GM11168 (cell line): ENCODE results near the gene FGF23.
"Not testable (repeated sequence)": the region's sequence is repeated elsewhere in the genome, so short reads cannot be mapped to it uniquely, and the experiment has no call there.

Experiments
- in situ Hi-C: fragments of 300-500 bp; cut with MboI; formaldehyde crosslinking; loops from one replicate; pipeline ENCODE4 v1.12.0; 2022; ENCODE audit warnings: low sequenced_read_pairs; ENCODE audit not compliant: unreplicated experiment

FGF23 gene

DNA sequence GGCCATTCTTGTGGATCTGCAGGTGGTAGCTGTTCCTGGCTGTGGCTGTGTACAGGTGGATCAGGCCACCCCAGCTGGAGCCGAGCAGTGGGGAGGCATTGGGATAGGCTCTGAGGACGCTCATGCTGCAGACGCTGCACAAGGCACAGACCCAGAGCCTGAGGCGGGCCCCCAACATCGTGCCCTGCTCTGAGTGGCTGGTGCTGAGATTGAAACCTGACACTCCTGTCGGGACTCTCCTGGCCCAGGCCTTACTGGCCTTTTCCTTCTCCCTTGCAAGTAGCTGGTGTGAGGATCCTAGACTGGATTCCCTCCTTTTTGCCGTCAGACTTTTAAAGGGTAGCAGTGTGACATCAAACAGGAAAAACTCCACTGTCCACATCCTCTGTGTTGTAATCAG, at the start of gene FGF23:
TSS of gene FGF23 (minus strand) at position 308 of the 400 bp plus-strand sequence. CDS start at position 178, 130 bp downstream.
- in situ Hi-C loops, result no loop called here

DNA sequence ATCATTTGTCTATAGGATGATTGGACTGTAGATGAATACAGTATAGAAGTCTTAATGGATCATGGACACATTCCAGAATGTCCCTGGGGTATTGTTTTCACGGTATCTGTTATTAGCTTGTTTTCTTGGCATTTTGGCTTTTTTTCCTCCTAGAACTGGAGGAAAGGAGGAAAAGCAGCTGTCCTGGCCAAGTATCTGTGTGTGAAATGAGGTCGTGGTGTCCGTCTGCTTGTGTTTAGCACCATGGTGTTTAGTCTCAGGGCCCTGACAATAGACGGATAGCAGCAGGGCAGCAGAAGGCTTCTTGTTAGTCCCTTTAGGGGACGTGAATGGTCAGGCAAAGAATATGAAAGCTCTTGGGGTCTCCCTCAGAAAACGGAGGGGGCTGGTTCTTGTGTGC, 44.9 kb upstream of the FGF23 start:
- in situ Hi-C loops, result no loop called here

DNA sequence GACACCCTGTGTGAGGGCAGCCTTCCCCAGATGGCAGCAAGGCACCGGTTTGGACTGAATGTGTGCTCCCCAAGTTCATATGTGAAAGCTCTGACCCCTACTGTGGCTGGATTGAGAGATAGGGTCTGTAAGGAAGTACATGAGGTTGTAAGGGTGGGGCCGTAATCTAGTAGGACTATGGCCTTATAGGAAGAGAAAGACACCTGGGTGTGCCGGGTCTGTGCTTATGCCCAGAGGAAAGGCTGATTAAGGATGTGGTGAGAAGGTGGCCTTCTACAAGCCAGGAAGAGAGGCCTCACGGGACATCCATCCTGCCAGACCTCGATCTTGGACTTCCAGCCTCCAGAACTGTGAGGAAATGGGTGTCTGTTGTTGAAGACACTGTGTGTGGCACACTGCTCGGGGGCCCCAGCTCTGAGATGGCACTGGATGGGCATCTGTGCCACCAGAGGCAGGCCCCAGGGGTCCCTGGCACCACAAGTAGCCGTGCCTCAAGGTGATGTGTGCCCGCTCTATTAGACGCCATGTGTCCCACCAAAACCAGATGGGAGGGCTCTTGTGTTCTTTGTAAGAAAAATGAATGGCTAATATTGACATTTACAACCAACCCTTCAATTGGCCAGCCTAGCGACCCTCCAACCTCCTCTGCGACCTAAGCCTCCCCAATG, 44.1 kb upstream of the FGF23 start:
- in situ Hi-C loops, result no loop called here

DNA sequence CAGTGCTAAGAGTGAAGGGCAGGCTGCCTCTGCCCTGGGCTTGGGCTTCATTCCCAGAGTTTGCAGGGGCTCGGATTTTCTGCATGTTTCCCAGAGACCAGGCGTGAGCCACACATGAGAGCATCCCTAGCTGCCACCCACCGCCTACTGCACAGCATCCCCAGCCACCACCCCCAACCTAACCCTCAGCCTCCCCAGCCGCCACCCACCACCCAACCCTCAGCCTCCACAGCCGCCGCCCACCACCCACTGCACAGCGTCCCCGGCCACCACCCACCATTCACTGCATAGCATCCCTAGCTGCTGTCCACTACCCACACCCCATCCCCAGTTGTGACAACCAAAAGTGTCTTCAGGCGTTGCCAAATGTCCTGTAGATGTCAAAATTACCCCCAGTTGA, 43.5 kb upstream of the FGF23 start:
- in situ Hi-C loops, result no loop called here

DNA sequence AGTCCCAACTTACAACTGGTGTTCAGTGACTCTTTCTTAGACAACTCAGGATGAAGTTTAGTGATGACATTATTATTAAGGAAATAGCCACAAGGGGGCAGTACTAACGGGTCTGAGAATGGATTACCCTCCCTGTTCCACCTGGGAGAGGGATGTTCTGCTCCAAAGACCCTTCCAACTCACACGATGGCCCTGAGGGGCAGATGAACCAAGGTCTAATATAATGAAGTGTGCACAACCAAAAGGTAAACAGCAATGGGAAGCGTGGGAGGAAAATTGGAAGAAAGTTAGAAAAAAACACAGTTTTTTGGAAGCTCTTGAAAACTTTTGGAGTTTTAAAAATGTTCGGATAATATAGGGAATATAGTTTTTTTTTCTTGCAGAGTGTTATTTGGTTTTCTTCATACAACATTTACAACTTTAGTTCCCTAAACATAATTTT, 42.1 kb upstream of the FGF23 start:
- in situ Hi-C loops, result no loop called here

DNA sequence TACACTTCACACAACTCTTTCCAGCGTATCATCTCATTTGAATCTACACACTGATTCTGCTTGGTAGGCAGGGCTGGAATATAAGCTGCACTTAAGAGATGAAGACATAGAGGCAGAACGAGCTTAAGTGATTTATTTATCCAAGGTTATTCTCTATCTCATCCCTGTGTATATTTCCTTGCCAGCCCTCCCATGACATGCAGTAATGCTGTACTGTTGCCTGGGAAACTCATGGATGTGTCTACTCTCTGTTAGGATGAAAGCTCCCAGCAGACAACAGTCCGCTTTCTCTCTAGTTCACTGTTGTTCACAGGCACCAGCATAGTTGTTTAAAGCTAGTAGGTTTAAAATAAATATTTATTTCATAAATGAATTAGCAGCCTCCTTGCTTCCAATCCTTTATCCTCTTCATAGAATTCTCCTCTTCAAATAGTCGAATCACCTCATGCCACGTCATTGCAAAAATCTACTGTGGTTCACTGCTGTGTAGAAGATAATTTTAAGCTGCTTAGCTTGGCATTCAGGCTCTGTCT, 40.7 kb upstream of the FGF23 start:
- in situ Hi-C loops, result no loop called here

DNA sequence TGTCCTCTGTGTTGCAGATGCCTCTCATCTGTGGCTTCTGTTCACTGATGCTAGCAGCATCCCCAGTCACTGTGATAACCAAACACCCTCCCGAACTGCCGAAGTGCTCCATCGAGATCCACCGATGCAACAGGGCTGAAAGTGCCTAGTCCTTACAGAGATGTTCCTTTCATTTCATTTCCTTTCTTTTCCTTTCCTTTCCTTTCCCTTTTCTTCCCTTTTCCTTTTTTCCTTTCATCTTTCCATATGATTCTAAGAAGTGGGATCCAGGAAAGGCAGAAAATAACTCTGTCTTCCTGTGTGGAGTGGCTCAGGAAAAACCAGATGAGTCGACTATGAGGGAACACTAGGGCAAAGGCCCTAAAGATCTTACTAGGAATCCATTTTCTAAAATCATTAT, 39.4 kb upstream of the FGF23 start:
- in situ Hi-C loops, result no loop called here

DNA sequence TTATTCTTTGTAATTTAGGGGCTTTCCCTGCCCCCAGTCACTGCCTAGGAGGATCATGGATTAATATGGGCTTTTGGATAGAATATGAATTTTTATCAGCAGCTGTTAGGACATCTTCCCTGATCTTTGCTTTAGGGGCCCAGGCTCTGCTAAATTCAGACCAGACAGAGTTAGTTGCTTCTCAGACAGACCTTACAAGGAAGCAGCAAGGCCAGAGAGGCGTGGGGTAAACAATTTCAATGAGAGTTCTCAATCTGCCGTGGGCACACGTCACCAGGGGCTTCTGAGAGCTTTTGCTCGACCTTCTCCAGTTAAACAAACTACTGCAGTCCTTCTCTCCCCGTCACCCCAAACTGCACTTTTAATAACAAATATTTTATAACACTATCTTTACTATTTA, 38.4 kb upstream of the FGF23 start:
- in situ Hi-C loops, result no loop called here

DNA sequence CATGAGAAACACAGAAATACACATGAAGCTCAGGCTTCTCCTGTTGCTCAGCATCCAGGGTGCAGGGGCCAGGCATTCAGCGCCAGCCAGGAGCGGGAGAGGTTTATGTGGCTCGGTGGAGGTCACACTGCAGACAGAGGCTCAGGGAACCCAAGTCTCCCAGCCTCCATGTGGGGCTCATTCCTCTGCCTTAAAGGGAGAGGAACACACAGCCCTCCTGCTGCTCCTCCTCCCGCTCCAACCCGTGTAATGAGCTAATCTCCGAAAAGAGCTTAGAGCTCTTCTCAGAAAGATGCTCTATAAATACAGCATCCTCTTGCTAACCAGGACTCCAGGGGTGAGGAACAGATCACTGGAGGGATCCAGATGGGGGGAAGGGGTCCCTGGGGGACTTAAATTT, 37.9 kb upstream of the FGF23 start:
- in situ Hi-C loops, result no loop called here

DNA sequence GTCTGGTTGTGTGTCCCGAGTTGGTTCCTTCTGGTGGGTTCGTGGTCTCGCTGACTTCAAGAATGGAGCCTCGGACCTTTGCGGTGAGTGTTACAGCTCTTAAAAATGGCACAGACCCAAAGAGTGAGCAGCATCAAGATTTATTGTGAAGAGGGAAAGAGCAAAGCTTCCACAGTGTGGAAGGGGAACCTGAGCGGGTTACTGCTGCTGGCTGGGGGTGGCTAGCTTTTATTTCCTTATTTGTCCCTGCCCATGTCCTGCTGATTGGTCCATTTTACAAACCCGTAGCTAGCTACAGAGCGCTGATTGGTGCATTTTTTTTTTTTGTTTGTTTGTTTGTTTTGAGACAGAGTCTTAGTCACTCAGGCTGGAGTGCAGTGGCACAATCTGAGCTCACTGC, 36.8 kb upstream of the FGF23 start:
- in situ Hi-C loops, result no loop called here

DNA sequence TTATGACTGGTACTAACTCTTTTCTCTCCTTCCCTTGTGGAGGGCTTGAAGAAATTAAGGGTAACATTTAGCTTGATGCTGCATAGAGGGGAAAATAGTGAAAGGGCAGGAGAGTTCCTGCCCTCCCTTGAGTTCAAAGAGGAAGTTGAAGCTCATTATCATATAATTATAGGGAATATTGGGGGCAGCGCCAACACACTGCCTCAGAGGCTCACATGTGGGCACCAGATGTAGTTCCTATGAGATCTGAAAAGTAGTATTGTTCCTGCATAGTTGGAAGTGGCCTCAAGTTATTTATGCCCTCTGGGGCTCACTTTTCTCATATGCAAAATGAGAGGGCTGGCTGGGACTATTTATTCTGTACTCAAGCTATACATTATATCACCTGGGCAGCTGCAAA, 33.0 kb upstream of the FGF23 start:
- in situ Hi-C loops, result no loop called here

DNA sequence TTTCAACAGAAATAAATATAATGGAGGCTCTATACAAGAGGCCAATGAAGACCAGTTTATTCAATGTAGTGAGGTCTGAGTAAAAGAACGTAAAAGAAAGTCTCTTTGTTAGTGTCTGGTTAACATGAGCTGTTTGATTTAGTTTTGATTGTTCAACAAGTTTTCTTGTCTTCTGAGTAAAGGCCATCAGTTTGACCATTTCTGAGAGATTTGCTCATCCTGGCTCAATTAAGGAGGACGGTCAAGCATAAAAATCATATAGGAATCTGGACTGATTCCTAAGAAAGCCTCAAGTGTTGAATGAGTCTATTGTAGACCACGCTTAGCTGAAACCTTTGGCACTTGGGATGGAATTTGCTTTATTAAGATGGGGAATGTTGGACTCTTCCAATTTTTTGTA, 32.5 kb upstream of the FGF23 start:
- in situ Hi-C loops, result no loop called here

DNA sequence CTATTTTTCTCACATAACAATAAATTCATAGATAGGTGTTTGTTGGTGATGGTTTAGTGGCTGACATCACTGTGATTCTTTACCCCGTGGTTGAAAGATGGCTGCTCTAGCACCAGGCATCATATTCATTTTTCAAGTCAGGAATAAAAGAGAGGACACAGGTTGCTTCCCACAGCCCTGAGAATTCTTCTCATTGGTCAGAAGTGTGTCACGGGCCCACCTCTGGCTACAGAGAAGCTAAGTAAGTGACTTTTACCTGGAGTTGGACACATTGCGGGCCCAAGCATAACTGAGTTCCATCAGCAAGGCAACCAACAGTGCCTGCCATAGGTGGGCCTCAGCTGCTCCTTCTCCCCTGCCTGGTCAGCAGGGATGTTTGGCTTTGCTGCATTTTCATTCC, 27.6 kb upstream of the FGF23 start:
- in situ Hi-C loops, result no loop called here

DNA sequence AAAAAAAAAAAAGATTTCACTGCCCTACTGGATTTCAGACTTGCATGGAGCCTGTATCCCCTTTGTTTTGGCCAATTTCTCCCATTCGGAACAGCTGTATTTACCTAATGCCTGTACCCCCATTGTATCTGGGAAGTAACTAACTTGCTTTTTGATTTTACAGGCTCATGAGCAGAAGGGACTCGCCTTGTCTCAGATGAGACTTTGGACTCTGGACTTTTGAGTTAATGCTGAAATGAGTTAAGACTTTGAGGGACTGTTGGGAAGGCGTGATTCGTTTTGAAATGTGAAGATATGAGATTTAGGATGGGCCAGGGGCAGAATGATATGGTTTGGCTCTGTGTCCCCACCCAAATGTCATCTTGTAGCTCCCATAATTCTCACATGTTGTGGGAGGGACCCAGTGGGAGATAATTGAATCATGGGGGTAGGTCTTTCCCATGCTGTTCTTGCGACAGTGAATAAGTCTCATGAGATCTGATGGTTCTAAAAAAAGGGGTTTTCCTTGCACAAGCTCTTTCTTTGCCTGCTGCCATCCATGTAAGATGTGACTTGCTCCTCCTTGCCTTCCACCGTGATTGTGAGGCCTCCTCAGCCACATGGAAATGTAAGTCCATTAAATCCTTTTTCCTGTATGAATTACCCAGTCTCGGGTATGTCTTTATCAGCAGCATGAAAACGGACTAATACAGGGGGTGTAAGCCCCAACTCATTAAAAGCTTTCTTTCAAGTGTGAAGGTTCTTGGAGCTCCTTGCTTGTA, 25.5 kb upstream of the FGF23 start:
- in situ Hi-C loops, result not testable (repeated sequence)

DNA sequence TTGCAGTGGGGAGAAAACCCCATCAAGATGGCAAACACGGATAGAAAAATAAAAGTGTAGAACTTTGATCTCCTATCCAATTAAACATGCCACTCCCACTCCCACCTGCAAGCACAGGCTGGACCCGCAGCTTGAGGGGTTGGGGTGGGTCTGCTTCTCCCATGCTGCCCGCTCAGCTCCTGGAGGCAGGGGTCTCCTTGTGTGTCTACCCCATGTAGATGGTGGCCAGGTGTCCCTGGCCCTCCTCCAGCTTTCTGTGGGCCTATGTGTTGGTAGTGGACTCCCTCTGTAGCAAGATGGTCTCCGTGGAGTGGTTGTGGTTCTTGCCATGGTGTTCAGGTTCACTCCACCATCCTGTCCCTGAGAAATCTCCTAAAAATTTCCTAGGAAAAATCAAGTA, 23.5 kb upstream of the FGF23 start:
- in situ Hi-C loops, result no loop called here

DNA sequence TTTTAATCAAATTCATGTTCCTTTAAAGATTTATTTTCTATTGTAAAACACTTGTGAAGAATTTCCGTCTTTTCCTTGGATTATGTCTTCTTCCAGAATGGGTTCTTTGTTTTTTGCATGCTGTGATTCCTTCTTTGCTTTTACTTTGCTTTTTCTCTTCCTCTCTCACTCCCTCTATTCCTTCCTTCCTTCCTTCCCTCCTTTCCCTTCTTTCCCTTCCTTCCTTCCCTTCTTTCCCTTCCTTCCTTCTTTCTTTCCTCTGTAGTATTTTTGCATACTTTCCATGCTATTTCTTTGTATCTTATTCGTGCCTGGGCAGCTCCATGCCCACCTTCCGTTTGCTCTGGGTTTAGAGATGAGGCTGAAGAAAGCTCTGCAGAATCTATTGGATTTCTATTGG, 21.6 kb upstream of the FGF23 start:
- in situ Hi-C loops, result no loop called here

DNA sequence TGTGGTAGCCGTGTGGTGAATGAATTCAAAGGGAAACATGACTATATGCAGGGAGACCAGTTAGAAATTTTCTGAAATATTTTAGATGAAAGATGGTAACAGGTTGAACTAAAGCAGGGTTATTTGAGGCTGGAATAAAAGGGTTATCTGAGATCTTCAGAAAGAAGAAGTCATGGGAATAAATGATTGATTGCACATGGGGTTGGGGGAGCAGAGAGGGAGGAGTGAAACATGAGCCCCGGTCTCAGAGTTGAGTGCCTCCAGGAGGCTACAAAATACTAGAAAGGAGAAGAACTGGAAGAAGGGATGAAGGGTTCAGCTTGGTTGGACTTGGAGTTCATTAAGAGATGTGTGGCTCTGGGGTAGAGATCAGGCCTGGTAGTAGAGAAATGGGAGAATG, 16.3 kb upstream of the FGF23 start:
- in situ Hi-C loops, result no loop called here

DNA sequence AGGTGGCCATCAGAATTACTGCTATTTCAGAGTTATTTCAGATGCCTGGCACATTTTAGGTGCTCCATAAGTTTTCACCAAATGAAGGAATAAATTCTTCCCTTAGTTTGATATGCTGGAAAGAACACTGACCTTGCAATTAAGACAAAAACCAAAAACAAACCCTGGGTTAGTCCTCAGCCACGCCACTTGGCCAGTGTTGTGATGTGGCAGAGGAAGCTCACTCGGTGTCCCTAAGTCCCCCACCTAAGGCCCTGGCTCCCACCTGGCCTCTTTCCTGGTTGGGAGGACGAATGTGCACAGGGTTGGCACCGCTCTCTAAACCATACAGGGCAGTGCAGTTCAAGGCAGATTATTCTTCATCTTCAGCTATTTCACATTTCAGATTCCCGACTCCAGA, 13.7 kb upstream of the FGF23 start:
- in situ Hi-C loops, result no loop called here

DNA sequence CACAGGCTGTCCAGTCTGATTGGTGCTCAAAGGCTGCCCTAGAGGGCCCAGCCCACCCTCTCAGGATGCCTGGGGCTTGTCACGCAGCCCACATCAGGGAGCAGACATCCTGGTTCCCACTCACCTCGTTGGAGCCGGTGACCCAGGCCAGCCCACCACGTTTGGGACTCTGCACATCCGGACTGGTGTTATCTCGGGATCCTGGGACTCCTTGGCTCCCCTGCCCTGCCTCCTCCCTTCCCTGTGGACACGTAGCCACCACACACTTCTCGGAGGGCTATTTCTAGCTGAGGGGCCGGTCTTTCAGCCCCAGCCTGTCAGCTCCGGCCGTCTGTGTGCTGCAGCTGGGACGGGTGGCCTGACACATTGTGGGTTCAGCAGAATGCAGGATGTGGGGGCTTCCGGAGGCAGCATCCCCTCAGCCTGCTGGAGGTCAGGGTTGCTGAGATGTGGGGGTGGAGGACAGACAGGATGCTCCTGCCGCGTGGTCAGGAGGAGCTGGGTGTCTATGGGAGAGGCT, 12.8 kb upstream of the FGF23 start:
- in situ Hi-C loops, result no loop called here

DNA sequence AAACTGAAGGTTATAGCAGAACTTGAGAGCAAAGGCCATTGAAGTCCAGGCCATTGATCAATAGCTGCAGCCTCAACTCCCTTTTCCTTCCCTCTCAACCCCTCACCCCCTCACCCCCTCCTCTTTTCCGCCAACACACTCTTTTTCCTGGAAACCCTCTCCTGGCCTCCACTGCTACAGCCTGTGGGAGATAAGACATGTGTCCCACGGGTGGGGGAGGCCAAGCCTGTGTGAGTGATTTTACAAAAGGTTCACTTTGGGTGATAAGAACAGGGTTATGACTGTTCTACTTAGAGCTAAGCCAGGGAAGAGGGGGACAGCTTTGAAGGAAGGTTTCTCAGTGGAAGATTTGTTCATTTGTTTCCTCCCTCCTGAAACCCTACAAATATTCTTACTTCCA, 9.2 kb upstream of the FGF23 start:
- in situ Hi-C loops, result no loop called here

DNA sequence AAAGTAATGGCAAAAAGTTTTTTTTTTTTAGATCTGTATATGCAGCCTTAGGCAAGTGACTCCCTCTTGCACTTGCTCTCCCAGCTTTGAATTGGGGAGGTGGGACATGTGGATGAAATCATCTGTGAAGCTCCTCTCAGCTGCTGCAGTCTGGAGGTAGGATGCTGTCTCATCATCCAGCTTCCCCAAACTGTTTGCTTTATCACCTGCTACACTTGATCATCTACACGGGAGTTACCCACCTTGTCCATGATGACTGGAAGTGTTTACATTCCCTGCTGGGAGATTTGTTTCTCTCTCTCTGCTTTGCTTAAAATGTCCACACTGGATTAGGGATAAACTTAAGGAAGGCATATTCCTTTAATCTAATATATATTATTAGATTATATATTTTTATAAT, 8.5 kb upstream of the FGF23 start:
- in situ Hi-C loops, result no loop called here

DNA sequence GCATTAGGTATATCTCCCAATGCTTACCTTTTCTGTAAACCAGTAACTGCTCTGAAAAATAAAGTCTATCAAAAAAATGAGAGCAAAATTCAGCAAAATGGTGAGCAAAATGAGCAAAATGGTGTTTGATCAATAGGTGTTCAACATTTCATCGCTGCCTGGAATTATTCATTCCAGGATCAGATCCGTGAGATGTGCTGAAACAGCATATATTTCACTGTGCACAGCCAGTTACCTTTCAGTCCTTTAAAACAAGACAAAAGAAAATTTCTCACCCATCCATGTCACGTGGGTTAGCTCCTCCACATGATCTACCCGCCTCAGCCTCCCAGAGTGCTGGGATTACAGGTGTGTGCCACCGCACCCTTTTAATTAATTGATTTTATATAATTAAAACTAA, 8.1 kb upstream of the FGF23 start:
- in situ Hi-C loops, result no loop called here
